Measurements from ENCODE around the gene LHX3.
A peak's percentile ranks its signal among the peaks of the same experiment; 100 is the strongest.
"Not testable (repeated sequence)": the region's sequence is repeated elsewhere in the genome, so short reads cannot be mapped to it uniquely, and the experiment has no call there.

LHX3 gene

GRCh38 chr9:136241542-136241941 is 36.6 kb upstream of the LHX3 start:
- no peak for DNase-seq (ENCODE audit: low read depth in 2 of 2)

DNA sequence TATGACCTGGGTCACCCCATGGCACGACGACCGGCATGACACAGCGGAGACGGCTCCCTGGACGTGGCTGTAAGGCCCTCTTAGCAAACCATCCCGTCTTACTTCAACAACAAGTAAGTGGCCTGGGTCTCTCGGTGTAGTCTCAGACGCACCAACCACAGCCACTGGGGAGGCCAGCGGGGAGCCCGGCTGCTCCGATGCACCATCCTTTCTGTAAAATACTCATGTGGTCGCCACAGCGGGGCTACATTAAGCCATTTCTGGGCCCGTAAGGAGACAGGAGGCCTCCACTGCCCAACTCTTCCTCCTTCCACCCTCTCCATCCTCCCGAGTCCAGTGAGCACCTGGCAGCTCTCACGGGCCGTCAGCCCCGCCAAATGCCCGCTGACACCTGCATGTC is 36.0 kb upstream of the LHX3 start:
- no peak for DNase-seq (ENCODE audit: low read depth in 2 of 2)

DNA sequence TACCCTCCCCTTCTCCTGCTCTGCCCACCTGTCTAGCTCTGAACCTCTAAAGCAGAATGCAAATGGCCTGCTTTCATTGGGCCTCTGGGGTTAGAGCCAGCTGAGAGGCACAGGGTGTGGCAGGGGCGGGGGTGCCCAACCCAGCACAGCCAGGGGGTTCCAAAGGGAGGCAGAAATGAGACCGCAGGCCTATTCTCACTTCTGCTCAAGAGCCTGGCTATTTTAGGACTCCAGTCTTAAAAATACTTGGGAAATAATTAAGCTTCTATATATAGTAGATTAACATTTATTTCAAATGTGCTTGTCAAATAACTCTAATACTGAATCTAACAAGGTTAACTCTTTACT is 35.0 kb upstream of the LHX3 start:
- no peak for DNase-seq (ENCODE audit: low read depth in 2 of 2)

DNA sequence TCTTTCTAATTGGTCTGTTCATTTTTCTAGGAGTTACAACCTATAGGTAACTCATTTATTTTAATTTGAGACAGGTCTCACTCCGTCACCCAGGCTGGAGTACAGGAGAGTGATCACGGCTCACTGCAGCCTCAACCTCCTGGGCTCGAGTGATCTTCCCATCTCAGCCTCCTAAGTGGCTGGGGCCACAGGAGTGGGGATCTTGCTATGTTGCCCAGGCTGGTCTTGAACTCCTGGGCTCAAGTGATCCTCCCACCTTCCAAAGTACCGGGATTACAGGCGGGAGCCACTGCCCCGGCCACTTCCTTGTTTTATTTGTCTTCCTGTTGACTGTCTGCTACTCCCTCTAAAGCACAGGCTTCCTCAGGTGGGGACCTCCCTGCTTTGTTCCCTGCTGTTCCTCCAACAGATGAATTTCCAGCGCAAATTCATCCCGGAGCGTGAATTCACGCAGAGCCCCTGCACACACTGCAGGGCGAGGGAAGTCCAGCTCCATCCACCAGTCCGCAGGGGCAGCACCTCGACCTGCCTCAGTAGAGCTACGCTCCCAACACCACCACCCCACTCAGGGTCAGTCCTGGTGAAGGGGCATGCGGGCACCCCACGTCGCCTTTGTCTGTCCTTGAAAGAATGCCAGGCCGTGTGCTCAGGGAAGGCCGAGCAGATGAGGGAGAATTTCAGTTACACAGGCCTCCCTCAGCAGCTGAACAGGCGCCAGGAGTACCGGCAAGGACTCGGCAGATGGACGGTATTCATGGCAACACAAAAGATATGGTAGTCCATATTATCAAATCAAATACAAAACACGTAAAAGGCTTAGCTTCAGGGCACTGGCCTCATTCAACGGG is 34.4 kb upstream of the LHX3 start:
- no peak for DNase-seq (ENCODE audit: low read depth in 2 of 2)

GRCh38 chr9:136238342-136238732 is 33.4 kb upstream of the LHX3 start:
- DNase-seq (ENCODE audit: low read depth in 2 of 2) = no peak

DNA sequence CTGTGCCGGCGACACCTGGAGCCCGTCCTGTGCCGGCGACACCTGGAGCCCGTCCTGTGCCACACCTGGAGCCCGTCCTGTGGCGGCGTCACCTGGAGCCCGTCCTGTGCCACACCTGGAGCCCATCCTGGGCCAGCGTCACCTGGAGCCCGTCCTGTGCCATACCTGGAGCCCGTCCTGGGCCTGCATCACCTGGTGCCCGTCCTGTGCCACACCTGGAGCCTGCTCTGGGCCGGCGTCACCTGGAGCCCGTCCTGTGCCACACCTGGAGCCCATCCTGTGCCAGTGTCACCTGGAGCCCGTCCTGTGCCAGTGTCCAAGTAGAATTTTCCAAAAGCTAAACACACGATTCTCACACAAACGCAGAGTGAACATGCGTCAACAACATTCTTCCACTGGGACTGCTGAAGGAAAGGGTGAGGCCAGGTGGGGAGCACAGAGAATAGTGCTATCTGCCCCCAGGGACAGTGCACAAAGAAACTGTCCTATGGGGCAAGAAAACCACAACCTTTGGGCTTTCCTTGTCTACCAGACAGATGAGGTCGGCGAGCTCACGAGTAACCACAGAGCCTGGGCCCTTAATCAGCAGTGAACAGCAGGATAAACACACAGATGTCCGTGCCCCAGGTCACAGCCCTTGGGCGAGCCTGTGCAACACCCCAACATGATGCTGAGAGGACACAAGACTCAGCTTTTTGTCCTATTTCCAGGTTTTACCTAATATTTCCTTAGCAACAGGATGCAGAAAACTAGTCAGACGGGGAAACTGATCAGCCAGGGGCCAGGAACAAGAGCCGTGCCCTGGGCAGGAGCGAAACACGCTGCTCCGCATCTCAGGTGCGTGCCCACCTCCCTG is 32.8 kb upstream of the LHX3 start:
- no peak for DNase-seq (ENCODE audit: low read depth in 2 of 2)

DNA sequence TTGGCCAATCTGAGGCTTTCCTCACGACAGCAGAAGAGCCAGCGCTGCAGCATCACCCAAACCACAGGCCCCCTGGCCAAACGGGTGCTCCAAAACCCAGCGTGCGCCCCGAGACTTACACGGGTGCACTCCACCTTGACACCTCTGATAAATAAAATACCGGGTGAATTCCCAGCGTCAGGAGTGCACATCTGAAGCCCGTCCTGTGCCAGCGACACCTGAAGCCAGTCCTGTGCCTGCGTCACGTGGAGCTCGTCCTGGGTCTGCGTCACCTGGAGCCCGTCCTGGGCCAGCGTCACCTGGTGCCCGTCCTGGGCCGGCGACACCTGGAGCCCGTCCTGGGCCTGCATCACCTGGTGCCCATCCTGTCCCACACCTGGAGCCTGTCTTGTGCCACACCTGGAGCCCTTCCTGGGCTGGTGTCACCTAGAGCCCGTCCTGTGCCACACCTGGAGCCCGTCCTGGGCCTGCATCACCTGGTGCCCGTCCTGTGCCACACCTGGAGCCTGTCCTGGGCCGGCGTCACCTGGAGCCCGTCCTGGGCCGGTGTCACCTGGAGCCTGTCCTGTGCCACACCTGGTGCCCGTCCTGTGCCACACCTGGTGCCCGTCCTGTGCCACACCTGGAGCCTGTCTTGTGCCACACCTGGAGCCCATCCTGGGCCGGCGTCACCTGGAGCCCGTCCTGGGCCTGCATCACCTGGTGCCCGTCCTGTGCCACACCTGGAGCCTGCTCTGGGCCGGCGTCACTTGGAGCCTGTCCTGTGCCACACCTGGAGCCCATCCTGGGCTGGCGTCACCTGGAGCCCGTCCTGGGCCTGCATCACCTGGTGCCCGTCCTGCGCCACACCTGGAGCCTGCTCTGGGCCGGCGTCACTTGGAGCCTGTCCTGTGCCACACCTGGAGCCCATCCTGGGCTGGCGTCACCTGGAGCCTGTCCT is 31.8 kb upstream of the LHX3 start:
- not testable (repeated sequence) for DNase-seq (ENCODE audit: low read depth in 2 of 2)

DNA sequence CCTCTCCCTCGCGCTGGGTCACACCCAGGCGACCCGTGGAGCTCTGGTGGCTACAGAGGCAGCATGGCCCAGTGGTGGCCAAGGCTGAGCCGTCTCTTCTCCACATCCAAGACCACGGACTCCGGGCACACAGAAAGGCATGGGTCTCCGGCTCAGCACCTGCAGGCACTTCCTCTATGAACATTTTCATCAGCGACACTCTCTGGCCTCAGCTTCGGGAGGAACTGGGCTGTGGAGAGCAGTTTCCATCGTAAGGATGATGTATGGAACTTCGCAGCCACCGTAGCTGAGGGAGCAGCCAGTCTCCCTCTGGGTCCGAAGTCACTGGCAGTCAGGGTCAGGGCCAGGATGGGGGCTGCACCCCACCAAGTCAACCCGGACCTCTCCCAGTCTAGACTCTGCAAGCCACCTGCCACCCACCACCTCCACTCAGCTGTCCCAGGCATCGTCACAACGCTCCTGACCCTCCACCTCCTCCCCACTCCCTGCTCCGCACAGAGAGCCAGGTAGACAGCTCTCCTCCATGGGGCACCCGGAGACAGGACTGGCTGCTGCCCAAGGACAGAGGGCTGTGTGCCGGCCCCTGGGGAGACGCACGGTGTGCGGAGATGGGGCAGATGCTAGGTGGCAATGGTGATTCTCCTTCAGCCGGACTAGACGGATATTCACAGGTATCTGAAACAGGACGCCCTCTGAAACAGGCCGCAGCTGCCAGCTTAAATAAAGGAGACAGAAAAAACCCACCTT is 31.0 kb upstream of the LHX3 start:
- DNase-seq (ENCODE audit: low read depth in 2 of 2) = no peak

DNA sequence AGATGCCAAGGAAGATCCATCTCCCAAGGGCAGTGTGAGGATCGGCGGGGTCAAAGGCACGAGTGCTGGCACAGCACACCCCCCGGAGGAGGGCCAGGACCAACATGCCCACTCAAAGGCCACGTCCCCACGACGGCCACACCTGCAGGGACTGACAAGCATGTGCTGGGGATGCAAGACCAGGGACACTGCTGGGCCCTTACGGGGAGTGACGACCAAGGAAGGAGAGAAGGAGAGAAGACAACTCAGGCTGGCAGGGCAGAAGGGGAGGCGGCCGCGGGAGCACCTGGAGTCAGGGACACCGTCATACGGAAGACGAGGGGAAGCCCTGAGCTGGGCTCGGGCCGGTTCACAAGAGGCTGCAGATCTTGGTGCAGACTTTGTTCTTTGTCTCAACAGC is 30.2 kb upstream of the LHX3 start:
- no peak for DNase-seq (ENCODE audit: low read depth in 2 of 2)

DNA sequence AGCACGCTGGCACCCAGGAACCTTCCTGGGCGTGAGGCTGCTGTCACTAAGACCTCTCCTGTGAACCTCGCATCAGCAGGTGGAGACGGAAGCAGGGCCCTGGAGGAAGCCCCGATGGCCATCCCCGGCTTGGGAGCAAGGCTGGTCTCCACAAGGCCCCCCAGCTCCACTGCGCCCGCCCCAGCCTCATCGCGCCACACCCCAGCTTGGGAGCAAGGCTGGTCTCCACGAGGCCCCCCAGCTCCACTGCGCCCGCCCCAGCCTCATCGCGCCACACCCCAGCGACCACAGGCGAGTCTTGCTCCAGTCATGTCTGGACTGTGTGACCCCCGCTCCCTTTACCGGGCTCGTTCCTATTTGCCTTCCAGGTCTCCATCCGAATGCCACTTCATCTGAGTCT is 29.7 kb upstream of the LHX3 start:
- DNase-seq (ENCODE audit: low read depth in 2 of 2) = no peak

DNA sequence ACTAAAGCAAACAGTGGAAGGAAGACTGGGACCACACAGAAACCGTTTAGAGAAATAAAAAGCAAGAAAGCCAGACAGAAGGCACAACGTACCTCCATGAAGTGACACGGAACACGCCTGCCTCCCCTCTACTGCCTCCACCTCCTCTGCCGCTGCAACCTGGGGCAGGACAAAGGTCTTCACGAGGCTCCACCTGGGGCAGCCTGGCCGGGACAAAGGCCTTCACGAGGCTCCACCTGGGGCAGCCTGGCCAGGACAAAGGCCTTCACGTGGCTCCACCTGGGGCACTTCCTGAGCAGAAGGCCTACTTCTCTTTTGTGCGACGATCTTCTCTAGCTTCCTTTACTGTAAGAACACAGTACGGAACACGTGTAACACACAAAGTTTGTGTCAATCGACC is 28.9 kb upstream of the LHX3 start:
- DNase-seq (ENCODE audit: low read depth in 2 of 2) = no peak

- no peak for DNase-seq (ENCODE audit: low read depth in 2 of 2)
These were observed 28.5 kb upstream of the LHX3 start for GRCh38 chr9:136233411-136233810.

DNA sequence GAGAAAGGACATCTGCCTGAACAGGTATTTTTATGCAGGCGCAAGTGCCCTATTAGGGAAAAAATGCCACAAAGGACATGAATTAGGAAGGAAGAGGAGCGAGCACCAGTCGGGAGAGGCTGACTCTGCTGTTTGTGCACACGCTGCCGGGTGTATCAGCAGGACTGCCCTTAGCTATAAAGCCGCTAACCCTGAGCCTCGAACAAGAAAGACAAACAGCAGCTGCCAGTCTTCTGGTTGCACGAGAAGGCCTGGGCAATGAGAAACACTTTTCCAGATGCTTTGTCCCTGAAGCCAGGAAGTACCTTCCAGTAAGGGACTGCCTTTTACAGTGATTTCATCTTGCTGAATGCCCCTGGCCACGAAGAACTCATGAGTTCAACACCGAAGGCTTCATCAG is 28.0 kb upstream of the LHX3 start:
- no peak for DNase-seq (ENCODE audit: low read depth in 2 of 2)

DNA sequence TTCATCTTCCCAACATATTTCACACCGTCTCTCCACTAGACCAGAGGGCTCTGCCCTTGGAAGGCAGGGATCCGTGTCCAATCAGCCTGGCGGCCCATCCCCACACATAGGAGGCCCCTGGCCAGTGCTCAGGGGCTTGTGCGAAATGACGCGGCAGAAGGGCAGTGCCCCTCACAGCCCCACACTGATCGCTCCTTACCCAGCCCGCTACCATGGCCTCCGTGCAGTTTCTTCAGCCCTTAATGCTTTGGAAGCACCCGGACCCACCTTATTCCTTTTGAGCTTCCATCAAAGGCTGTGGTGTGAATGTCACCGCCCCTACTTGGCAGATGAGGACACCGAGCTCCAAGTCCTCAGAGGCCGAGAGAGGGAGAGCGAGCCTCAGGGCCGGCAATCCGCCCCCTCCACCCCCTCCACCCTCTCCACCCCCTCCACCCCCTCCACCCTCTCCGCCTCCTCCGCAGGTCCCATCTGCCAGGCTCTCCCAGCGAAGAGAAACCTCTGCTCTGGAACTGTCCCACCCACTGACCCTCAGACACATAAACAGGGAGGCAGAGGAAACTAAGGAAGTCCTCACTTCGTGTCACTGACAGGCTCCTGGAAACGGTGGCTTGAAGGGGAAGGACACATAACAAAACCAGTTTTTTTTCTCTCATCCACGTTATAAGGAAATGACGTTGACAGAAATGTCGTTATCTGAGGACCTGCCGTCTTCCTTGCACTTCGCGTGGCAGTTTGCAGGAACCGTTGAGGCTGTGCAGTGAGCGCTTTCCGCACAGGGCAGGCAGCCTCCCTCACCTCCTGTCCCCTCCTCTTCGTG is 26.8 kb upstream of the LHX3 start:
- DNase-seq (ENCODE audit: low read depth in 2 of 2) = no peak

DNA sequence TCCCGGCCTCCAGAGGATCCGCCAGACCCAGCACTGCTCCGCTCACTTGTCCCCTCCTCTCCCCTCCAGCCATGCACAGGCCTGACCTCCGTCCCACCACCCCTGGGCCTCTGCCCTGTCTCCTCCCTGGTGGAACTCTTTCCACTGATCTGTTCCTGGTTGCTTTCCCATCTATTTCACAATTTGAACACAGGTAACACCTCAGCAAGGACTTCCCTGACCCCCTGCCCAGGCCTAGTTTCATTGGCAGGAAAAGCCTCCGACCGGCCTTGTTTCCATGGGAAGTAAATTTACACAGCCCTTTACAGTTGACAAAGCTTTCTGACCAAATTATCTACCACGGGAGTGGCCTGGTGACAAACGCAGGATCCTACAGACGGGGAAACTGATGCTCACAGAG is 25.8 kb upstream of the LHX3 start:
- DNase-seq (ENCODE audit: low read depth in 2 of 2) = no peak

DNA sequence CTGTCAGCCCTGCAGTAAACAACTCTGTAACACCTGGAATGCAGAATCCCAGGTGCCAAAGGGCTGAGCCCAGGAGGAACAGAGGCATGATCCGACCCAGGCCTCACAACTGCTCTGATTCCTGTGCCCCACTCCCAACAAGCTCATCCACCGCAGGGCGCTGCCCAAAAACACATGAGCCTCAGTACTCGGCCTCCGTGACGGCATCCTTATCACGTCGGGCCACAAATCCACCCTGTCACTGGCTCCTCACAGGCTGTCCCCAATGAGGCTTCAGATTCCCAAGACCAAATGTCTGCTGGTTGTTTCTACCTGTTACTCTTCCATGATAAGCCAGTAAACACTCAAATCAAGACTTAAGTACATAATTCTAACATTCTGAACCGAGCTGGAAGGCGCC is 25.4 kb upstream of the LHX3 start:
- DNase-seq (ENCODE audit: low read depth in 2 of 2) = no peak

GRCh38 chr9:136229096-136230065 is 24.5 kb upstream of the LHX3 start:
- no peak for DNase-seq (ENCODE audit: low read depth in 2 of 2)

GRCh38 chr9:136228107-136228875 is 23.4 kb upstream of the LHX3 start:
- DNase-seq (ENCODE audit: low read depth in 2 of 2) = peak in 1 of 2 donors; percentile 18
